DND-41 (cell line): ENCODE measurements around the gene ZDHHC14.

ENCODE experiments used
- EZH2 ChIP-seq: IDR thresholded peaks from 3 replicates; pipeline ENCODE4 v1.6.1; 2012; ENCODE audit warnings: borderline replicate concordance, low read depth, mild to moderate bottlenecking, moderate library complexity, low read length, inconsistent platforms; ENCODE audit not compliant: severe bottlenecking
- TF ChIP-seq, protein P1 (sequence below): IDR thresholded peaks from 2 replicates; pipeline ENCODE4 v1.5.1; 2012; ENCODE audit warnings: borderline replicate concordance, low read length, moderate library complexity, mild to moderate bottlenecking; ENCODE audit not compliant: poor library complexity, severe bottlenecking; ENCODE audit errors: extremely low read depth

GRCh38 chr6:157721830-157722229 is 340.8 kb downstream of the ZDHHC14 start:
- TF ChIP-seq, protein P1, sequence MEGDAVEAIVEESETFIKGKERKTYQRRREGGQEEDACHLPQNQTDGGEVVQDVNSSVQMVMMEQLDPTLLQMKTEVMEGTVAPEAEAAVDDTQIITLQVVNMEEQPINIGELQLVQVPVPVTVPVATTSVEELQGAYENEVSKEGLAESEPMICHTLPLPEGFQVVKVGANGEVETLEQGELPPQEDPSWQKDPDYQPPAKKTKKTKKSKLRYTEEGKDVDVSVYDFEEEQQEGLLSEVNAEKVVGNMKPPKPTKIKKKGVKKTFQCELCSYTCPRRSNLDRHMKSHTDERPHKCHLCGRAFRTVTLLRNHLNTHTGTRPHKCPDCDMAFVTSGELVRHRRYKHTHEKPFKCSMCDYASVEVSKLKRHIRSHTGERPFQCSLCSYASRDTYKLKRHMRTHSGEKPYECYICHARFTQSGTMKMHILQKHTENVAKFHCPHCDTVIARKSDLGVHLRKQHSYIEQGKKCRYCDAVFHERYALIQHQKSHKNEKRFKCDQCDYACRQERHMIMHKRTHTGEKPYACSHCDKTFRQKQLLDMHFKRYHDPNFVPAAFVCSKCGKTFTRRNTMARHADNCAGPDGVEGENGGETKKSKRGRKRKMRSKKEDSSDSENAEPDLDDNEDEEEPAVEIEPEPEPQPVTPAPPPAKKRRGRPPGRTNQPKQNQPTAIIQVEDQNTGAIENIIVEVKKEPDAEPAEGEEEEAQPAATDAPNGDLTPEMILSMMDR: no peak
- TF ChIP-seq EZH2: no peak
